ENCODE measurements around the gene SMARCE1.

GRCh38 chr17:40671282-40671681, 23.7 kb upstream of the SMARCE1 start:
- TF ChIP-seq CTCF (IDR thresholded peaks at IDR 0.05; ENCODE audit: poor library complexity, severe bottlenecking) (no peak), REST (IDR thresholded peaks at IDR 0.05; ENCODE audit: borderline replicate concordance) (no peak), POLR2AphosphoS5 (IDR thresholded peaks at IDR 0.05) (no peak), EZH2 (IDR thresholded peaks at IDR 0.05; ENCODE audit: borderline replicate concordance, insufficient read depth, low read length, poor library complexity, severe bottlenecking) (no peak), TAF1 (IDR thresholded peaks at IDR 0.05; ENCODE audit: low read depth) (no peak), SMC3 (conservative IDR thresholded peaks at IDR 0.05; ENCODE audit: poor library complexity) (no peak), RAD21 (conservative IDR thresholded peaks at IDR 0.05) (no peak), MXI1 (conservative IDR thresholded peaks at IDR 0.05; ENCODE audit: poor library complexity, severe bottlenecking) (no peak)
